ENCODE data around the gene TMEM205.
A peak's percentile ranks its signal among the peaks of the same experiment; 100 is the strongest.

TMEM205 gene

GRCh38 chr19:11346104-11346940 is at the start of gene TMEM205, which contains the start of gene CCDC159:
TSS of gene TMEM205 (minus strand) at chr19:11346268. CDS start at chr19:11345619, 649 bp downstream.
TSS of gene CCDC159 (plus strand) at chr19:11346519. CDS start at chr19:11346607, 88 bp downstream.
- ATAC-seq: peak; percentile 90

GRCh38 chr19:11390933-11391680 is 45.0 kb upstream of the TMEM205 start:
- no peak for ATAC-seq
- TF ChIP-seq ZNF70 (CRISPR knock-in tag; IDR thresholded peaks at IDR 0.05) (no peak), CSRNP3 (CRISPR knock-in tag; IDR thresholded peaks at IDR 0.05) (no peak), PATZ1 (CRISPR knock-in tag; IDR thresholded peaks at IDR 0.05; ENCODE audit: borderline replicate concordance) (no peak), ZFP3 (CRISPR knock-in tag; IDR thresholded peaks at IDR 0.05) (no peak), ZFP30 (CRISPR knock-in tag; IDR thresholded peaks at IDR 0.05) (no peak), SNAI2 (CRISPR knock-in tag; IDR thresholded peaks at IDR 0.05) (no peak), ZNF565 (CRISPR knock-in tag; conservative IDR thresholded peaks at IDR 0.05; ENCODE audit: low read depth) (no peak), ISL1 (CRISPR knock-in tag; IDR thresholded peaks at IDR 0.05) (no peak), CSDC2 (CRISPR knock-in tag; IDR thresholded peaks at IDR 0.05) (no peak)

More at GRCh38 chr19:11346104-11346940, at the start of gene TMEM205, which contains the start of gene CCDC159:
- TF ChIP-seq TSHZ2 (CRISPR knock-in tag; IDR thresholded peaks at IDR 0.05): 0 out of 2 replicates have a peak, but pooled peaks have one; percentile 40
- TF ChIP-seq PPARA (CRISPR knock-in tag; IDR thresholded peaks at IDR 0.05; ENCODE audit: borderline replicate concordance): no peak

- no peak for ATAC-seq
- TF ChIP-seq CREB5 (CRISPR knock-in tag; IDR thresholded peaks at IDR 0.05; ENCODE audit: low read depth) (no peak), ZFP3 (CRISPR knock-in tag; IDR thresholded peaks at IDR 0.05) (no peak), OSR1 (CRISPR knock-in tag; IDR thresholded peaks at IDR 0.05) (no peak), PATZ1 (CRISPR knock-in tag; IDR thresholded peaks at IDR 0.05; ENCODE audit: borderline replicate concordance) (no peak), SNAI2 (CRISPR knock-in tag; IDR thresholded peaks at IDR 0.05) (no peak), ESRRG (CRISPR knock-in tag; IDR thresholded peaks at IDR 0.05) (no peak), POU6F1 (CRISPR knock-in tag; IDR thresholded peaks at IDR 0.05; ENCODE audit: borderline replicate concordance, low read depth) (no peak), CSRNP3 (CRISPR knock-in tag; IDR thresholded peaks at IDR 0.05) (no peak), TCF4 (CRISPR knock-in tag; IDR thresholded peaks at IDR 0.05; ENCODE audit: borderline replicate concordance) (no peak), RARB (CRISPR knock-in tag; IDR thresholded peaks at IDR 0.05) (no peak), TSHZ2 (CRISPR knock-in tag; IDR thresholded peaks at IDR 0.05) (no peak), BACH2 (CRISPR knock-in tag; IDR thresholded peaks at IDR 0.05; ENCODE audit: borderline replicate concordance) (no peak), ZNF565 (CRISPR knock-in tag; conservative IDR thresholded peaks at IDR 0.05; ENCODE audit: low read depth) (no peak)
Measured at GRCh38 chr19:11390359-11390758, 44.3 kb upstream of the TMEM205 start.
